ENCODE results near the gene MED13L.

The MED13L gene

GRCh38 chr12:116207274-116207673 lies 70.2 kb downstream of the MED13L start:
- DNase-seq = no peak

GRCh38 chr12:116206828-116207227 lies 70.7 kb downstream of the MED13L start:
- no peak for DNase-seq

- DNase-seq = no peak
Observed at GRCh38 chr12:116204785-116205184, 72.7 kb downstream of the MED13L start.

- no peak for DNase-seq
Observed at GRCh38 chr12:116204169-116204568, 73.3 kb downstream of the MED13L start.

- DNase-seq = no peak
Observed at GRCh38 chr12:116202940-116203339, 74.6 kb downstream of the MED13L start.

- no peak for DNase-seq
Observed at GRCh38 chr12:116202433-116202832, 75.1 kb downstream of the MED13L start.

GRCh38 chr12:116201908-116202307 lies 75.6 kb downstream of the MED13L start:
- no peak for DNase-seq

- DNase-seq = no peak
Observed at GRCh38 chr12:116201359-116201758, 76.1 kb downstream of the MED13L start.

GRCh38 chr12:116200812-116201211 lies 76.7 kb downstream of the MED13L start:
- no peak for DNase-seq

- no peak for DNase-seq
Observed at GRCh38 chr12:116199160-116199706, 78.3 kb downstream of the MED13L start.

GRCh38 chr12:116196752-116197718 lies 80.5 kb downstream of the MED13L start:
- DNase-seq = no peak

GRCh38 chr12:116196226-116196625 lies 81.3 kb downstream of the MED13L start:
- no peak for DNase-seq

GRCh38 chr12:116194935-116195431 lies 82.5 kb downstream of the MED13L start:
- peak; percentile 43 for DNase-seq

- no peak for DNase-seq
Observed at GRCh38 chr12:116189692-116190091, 87.8 kb downstream of the MED13L start.

GRCh38 chr12:116188581-116188980 lies 88.9 kb downstream of the MED13L start:
- no peak for DNase-seq

GRCh38 chr12:116187151-116187511 lies 90.4 kb downstream of the MED13L start:
- no peak for DNase-seq

GRCh38 chr12:116186482-116187150 lies 90.9 kb downstream of the MED13L start:
- no peak for DNase-seq

GRCh38 chr12:116184763-116185162 lies 92.7 kb downstream of the MED13L start:
- DNase-seq = no peak

- DNase-seq = no peak
Observed at GRCh38 chr12:116183741-116184141, 93.8 kb downstream of the MED13L start.

GRCh38 chr12:116182359-116183063 lies 95.0 kb downstream of the MED13L start:
- DNase-seq = no peak

- no peak for DNase-seq
Observed at GRCh38 chr12:116180448-116180847, 97.0 kb downstream of the MED13L start.

- DNase-seq = no peak
Observed at GRCh38 chr12:116179384-116179783, 98.1 kb downstream of the MED13L start.

GRCh38 chr12:116177017-116177416 lies 100.5 kb downstream of the MED13L start:
- no peak for DNase-seq

Measured in effector CD4-positive, alpha-beta T cell (primary cell).